Neural crest cell (in vitro differentiated cells): ENCODE data around the gene PIK3C2G. TPM values are rescaled to one million over a fixed set of nuclear protein-coding genes. Genes with fewer than 3 reads are reported as not detected.

Experiments
- DNase-seq: peaks from one replicate; pipeline ENCODE4 v3.0.0; 2021; ENCODE audit warnings: low read depth, mixed read lengths, low spot score
- H3K27ac Mint-ChIP-seq: one replicate; pipeline ENCODE4 v1.8.0; 2021; ENCODE audit warnings: mild to moderate bottlenecking, mixed read lengths; ENCODE audit not compliant: unreplicated experiment
- H3K27me3 Mint-ChIP-seq: 2 replicates; pipeline ENCODE4 v1.8.0; 2021; ENCODE audit warnings: low read depth, mild to moderate bottlenecking, mixed read lengths
- H3K36me3 Mint-ChIP-seq: 2 replicates; pipeline ENCODE4 v1.8.0; 2021; ENCODE audit warnings: low read depth, mild to moderate bottlenecking, mixed read lengths
- H3K4me1 Mint-ChIP-seq: 2 replicates; pipeline ENCODE4 v1.8.0; 2021; ENCODE audit warnings: mixed read lengths
- H3K4me3 Mint-ChIP-seq: one replicate; pipeline ENCODE4 v1.8.0; 2021; ENCODE audit warnings: mild to moderate bottlenecking, mixed read lengths
- H3K9me3 Mint-ChIP-seq: 2 replicates; pipeline ENCODE4 v1.8.0; 2021; ENCODE audit warnings: mixed read lengths
- total RNA-seq: library from RNA; stranded (reverse); gene quantifications from 2 replicates; pipeline ENCODE4 v1.2.1, GENCODE V29; 2021
- TF ChIP-seq, protein P1 (sequence below): fragments of 200-600 bp; sonication (generic); conservative IDR thresholded peaks from 2 replicates; pipeline ENCODE4 v1.5.0; 2021; ENCODE audit warnings: antibody characterized with exemption, mild to moderate bottlenecking

PIK3C2G gene
- total RNA-seq, 1 donor from 2014 or later, result not detected

DNA sequence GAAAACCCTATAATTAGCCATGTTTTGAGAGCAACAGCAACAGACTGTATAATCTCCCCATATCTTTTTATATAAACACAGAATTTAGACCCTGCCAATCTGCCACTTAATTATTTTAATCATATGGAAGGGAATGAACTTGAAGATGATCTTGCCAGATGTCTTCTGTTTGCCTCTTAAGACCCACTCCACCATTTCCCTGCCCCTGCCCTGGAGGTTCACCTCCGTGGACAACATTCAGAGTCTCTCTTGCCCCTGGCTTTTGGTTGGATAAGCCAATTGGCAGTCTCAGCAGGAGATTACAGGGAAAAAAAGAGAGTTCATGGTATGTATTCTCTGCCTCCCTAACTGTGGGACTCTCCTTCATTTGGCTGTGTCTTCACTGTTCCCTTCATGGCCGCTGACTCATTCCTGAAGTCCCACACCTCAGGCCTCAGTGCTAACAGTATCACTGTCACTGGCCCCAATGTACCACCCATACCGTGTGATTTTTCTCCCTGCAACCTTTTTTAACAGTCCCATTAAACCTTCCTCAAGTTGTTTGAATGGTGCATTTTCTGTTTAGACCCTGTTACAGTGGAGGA, 184.8 kb downstream of the PIK3C2G start:
- H3K9me3 Mint-ChIP-seq, result peaks cover 4% of the 10 kb centered on the region
- no peak overlapping the region for H3K4me3 Mint-ChIP-seq
- H3K27me3 Mint-ChIP-seq, result no peaks in the 10 kb centered on the region
- no peaks in the 10 kb centered on the region for H3K36me3 Mint-ChIP-seq
- H3K27ac Mint-ChIP-seq, result no peak overlapping the region
- DNase-seq, result no peak
- no peaks in the 10 kb centered on the region for H3K4me1 Mint-ChIP-seq
- TF ChIP-seq, protein P1, sequence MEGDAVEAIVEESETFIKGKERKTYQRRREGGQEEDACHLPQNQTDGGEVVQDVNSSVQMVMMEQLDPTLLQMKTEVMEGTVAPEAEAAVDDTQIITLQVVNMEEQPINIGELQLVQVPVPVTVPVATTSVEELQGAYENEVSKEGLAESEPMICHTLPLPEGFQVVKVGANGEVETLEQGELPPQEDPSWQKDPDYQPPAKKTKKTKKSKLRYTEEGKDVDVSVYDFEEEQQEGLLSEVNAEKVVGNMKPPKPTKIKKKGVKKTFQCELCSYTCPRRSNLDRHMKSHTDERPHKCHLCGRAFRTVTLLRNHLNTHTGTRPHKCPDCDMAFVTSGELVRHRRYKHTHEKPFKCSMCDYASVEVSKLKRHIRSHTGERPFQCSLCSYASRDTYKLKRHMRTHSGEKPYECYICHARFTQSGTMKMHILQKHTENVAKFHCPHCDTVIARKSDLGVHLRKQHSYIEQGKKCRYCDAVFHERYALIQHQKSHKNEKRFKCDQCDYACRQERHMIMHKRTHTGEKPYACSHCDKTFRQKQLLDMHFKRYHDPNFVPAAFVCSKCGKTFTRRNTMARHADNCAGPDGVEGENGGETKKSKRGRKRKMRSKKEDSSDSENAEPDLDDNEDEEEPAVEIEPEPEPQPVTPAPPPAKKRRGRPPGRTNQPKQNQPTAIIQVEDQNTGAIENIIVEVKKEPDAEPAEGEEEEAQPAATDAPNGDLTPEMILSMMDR, result no peak

DNA sequence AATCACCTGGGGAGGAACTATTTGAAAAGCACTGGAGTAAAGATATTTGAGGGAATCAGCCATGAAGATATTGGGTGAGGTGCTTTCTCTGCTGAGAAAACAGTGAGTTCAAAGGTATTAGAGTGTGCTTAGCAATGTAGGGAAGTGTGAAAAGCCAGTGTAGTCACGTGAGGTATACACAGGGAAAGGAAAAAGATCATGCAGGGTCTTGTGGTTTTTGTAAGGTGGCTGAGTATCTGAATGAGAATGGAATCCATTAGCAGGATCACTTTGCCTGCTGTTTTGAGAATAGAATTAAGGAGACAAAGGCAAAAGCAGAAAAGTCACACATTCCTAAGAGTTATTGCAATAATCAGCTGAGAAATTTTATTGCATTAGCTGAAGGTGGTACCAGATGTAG, 193.0 kb downstream of the PIK3C2G start:
- Mint-ChIP-seq H3K27ac (no peak overlapping the region), H3K9me3 (peaks cover 12% of the 10 kb centered on the region), H3K27me3 (no peaks in the 10 kb centered on the region), H3K4me1 (peaks cover 7% of the 10 kb centered on the region), H3K4me3 (no peak overlapping the region), H3K36me3 (no peaks in the 10 kb centered on the region)
- TF ChIP-seq, protein P1, result no peak
- DNase-seq, result no peak

DNA sequence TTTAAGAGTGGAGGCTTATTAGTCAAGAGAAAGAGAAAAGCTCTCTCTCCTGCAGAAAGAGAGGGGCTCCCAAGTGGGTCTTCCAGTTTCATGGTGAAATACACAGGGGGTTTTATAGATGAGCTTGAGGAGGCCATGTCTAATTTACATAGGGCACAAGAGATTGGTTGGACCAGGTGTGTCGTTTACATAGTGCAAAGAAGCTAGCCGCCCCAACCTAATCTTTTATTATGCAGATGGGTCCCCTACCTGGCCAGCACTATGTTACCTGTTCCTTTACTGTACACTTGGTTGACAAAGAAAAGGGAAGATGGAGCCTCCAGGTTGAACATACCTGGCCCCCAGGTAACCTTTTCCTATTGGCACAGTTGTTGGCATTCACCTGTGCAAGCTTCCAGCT, 195.0 kb downstream of the PIK3C2G start:
- Mint-ChIP-seq H3K36me3 (no peaks in the 10 kb centered on the region), H3K27ac (no peak overlapping the region), H3K4me1 (peaks cover 7% of the 10 kb centered on the region), H3K4me3 (no peak overlapping the region), H3K9me3 (peaks cover 8% of the 10 kb centered on the region), H3K27me3 (no peaks in the 10 kb centered on the region)
- TF ChIP-seq, protein P1, result no peak
- no peak for DNase-seq

DNA sequence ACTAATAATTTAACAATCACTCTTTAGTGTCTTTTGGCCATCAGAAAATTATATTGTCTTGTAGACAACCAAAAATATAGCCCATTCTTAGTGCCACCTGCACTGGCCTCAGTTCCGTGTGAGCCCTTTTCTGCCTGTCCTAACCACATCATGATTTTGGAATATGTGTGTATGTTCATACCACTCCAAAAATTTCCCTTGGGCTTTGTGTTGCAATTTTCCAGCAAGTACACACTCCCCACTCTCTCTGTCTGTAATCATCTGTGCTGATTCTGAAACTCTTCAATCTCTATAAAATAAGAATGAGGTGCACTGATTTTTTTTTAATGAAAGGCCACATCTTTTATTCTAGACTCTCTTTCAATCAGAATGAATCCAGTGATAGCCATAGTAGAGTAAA, 196.0 kb downstream of the PIK3C2G start:
- Mint-ChIP-seq H3K27me3 (no peaks in the 10 kb centered on the region), H3K4me1 (peaks cover 7% of the 10 kb centered on the region), H3K27ac (no peak overlapping the region), H3K9me3 (peaks cover 8% of the 10 kb centered on the region), H3K36me3 (no peaks in the 10 kb centered on the region), H3K4me3 (no peak overlapping the region)
- no peak for DNase-seq
- TF ChIP-seq, protein P1, result no peak

DNA sequence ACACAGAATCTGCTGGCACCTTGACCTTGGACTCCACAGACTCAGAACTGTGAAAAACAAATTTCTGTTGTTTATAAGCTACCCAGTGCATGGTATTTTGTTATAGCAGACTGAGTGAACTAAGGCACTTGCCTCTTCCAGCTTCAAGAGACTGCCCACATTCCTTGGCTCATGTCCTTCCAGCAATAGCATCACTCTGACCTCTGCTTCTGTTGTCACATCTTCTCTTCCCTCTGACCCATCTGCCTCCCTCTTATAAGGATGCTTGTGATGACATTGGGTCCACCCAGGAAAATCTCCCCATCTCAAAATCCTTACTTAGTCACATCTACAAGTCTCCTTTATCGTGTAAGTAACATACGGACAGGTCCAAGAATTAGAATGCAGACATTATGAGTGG, 200.4 kb downstream of the PIK3C2G start:
- Mint-ChIP-seq H3K4me1 (no peaks in the 10 kb centered on the region), H3K36me3 (no peaks in the 10 kb centered on the region), H3K4me3 (no peak overlapping the region), H3K9me3 (no peaks in the 10 kb centered on the region), H3K27ac (no peak overlapping the region), H3K27me3 (no peaks in the 10 kb centered on the region)
- DNase-seq, result no peak
- TF ChIP-seq, protein P1, result no peak
